ENCODE results near the gene HDAC9.

The HDAC9 gene

GRCh38 chr7:18564779-18565178 is 69.2 kb downstream of the HDAC9 start:
- Histone ChIP-seq H3K4me2 (no peak overlapping the region), H3K4me1 (peaks cover 18% of the 10 kb centered on the region), H3K4me3 (no peak overlapping the region), H3K27me3 (no peaks in the 10 kb centered on the region), H3K36me3 (0 out of 2 replicates have a peak, but pooled peaks cover 4% of the 10 kb centered on the region), H3K27ac (no peak overlapping the region), H4K20me1 (no peaks in the 10 kb centered on the region), H3K9me3 (no peaks in the 10 kb centered on the region), H3K9ac (no peak overlapping the region)
- no peak for TF ChIP-seq Cebpa-rat (IDR thresholded peaks at IDR 0.05)

- H3K36me3 ChIP-seq: 0 out of 2 replicates have a peak, but pooled peaks cover 4% of the 10 kb centered on the region
- no peak overlapping the region for H3K9ac ChIP-seq
- no peak overlapping the region for H3K27ac ChIP-seq
- no peaks in the 10 kb centered on the region for H4K20me1 ChIP-seq
- no peak overlapping the region for H3K4me3 ChIP-seq
- H3K4me1 ChIP-seq: peaks cover 18% of the 10 kb centered on the region
- H3K4me2 ChIP-seq: no peak overlapping the region
- no peak for TF ChIP-seq Cebpa-rat (IDR thresholded peaks at IDR 0.05)
- H3K27me3 ChIP-seq: no peaks in the 10 kb centered on the region
- H3K9me3 ChIP-seq: no peaks in the 10 kb centered on the region
These were observed 69.8 kb downstream of the HDAC9 start for GRCh38 chr7:18565337-18565736.

- H3K4me3 ChIP-seq: no peak overlapping the region
- no peaks in the 10 kb centered on the region for H3K27me3 ChIP-seq
- H3K27ac ChIP-seq: no peak overlapping the region
- no peak overlapping the region for H3K9ac ChIP-seq
- TF ChIP-seq Cebpa-rat (IDR thresholded peaks at IDR 0.05): no peak
- H3K36me3 ChIP-seq: 0 out of 2 replicates have a peak, but pooled peaks cover 4% of the 10 kb centered on the region
- H3K9me3 ChIP-seq: no peaks in the 10 kb centered on the region
- peak overlapping the region; percentile 60; the same call in 1 of the 2 replicates for H3K4me2 ChIP-seq
- H3K4me1 ChIP-seq: peaks cover 27% of the 10 kb centered on the region
- peaks cover 2% of the 10 kb centered on the region; the same call in 1 of the 2 replicates for H4K20me1 ChIP-seq
These were observed 70.7 kb downstream of the HDAC9 start for GRCh38 chr7:18566205-18566604.

GRCh38 chr7:18566829-18567228 is 71.3 kb downstream of the HDAC9 start:
- Histone ChIP-seq H4K20me1 (peaks cover 8% of the 10 kb centered on the region; the same call in 1 of the 2 replicates), H3K36me3 (0 out of 2 replicates have a peak, but pooled peaks cover 4% of the 10 kb centered on the region), H3K27me3 (no peaks in the 10 kb centered on the region), H3K9me3 (no peaks in the 10 kb centered on the region), H3K4me3 (no peak overlapping the region), H3K4me1 (peaks cover 33% of the 10 kb centered on the region), H3K9ac (no peak overlapping the region), H3K4me2 (peak overlapping the region; percentile 60), H3K27ac (0 out of 2 replicates have a peak overlapping the region, but pooled peaks have one; percentile 2)
- TF ChIP-seq Cebpa-rat (IDR thresholded peaks at IDR 0.05): peak; percentile 44; the same call in 1 of the 2 replicates

- Histone ChIP-seq H3K4me2 (no peak overlapping the region), H3K4me3 (no peak overlapping the region), H3K4me1 (peaks cover 65% of the 10 kb centered on the region), H3K27me3 (no peaks in the 10 kb centered on the region), H3K36me3 (peaks cover 16% of the 10 kb centered on the region), H3K9ac (no peak overlapping the region), H3K27ac (no peak overlapping the region), H3K9me3 (peaks cover 13% of the 10 kb centered on the region; the same call in 1 of the 2 replicates), H4K20me1 (peaks cover 32% of the 10 kb centered on the region; the same call in 1 of the 2 replicates)
- no peak for TF ChIP-seq Cebpa-rat (IDR thresholded peaks at IDR 0.05)
These were observed 74.9 kb downstream of the HDAC9 start for GRCh38 chr7:18570441-18570840.

GRCh38 chr7:18570890-18571478 is 75.4 kb downstream of the HDAC9 start:
- peaks cover 64% of the 10 kb centered on the region for H3K4me1 ChIP-seq
- H3K27ac ChIP-seq: no peak overlapping the region
- H3K27me3 ChIP-seq: no peaks in the 10 kb centered on the region
- H3K36me3 ChIP-seq: peaks cover 16% of the 10 kb centered on the region
- peaks cover 33% of the 10 kb centered on the region; the same call in 1 of the 2 replicates for H4K20me1 ChIP-seq
- H3K4me3 ChIP-seq: no peak overlapping the region
- TF ChIP-seq Cebpa-rat (IDR thresholded peaks at IDR 0.05): no peak
- no peak overlapping the region for H3K4me2 ChIP-seq
- no peak overlapping the region for H3K9ac ChIP-seq
- peaks cover 13% of the 10 kb centered on the region; the same call in 1 of the 2 replicates for H3K9me3 ChIP-seq

GRCh38 chr7:18572154-18572553 is 76.6 kb downstream of the HDAC9 start:
- H3K36me3 ChIP-seq: peaks cover 16% of the 10 kb centered on the region
- H4K20me1 ChIP-seq: peaks cover 44% of the 10 kb centered on the region; the same call in 1 of the 2 replicates
- peaks cover 59% of the 10 kb centered on the region for H3K4me1 ChIP-seq
- H3K27me3 ChIP-seq: no peaks in the 10 kb centered on the region
- peak overlapping the region; percentile 73 for H3K4me2 ChIP-seq
- no peak for TF ChIP-seq Cebpa-rat (IDR thresholded peaks at IDR 0.05)
- H3K9ac ChIP-seq: no peak overlapping the region
- peaks cover 13% of the 10 kb centered on the region; the same call in 1 of the 2 replicates for H3K9me3 ChIP-seq
- H3K27ac ChIP-seq: no peak overlapping the region
- H3K4me3 ChIP-seq: no peak overlapping the region

GRCh38 chr7:18572885-18573284 is 77.3 kb downstream of the HDAC9 start:
- peaks cover 44% of the 10 kb centered on the region; the same call in 1 of the 2 replicates for H4K20me1 ChIP-seq
- no peak overlapping the region for H3K9ac ChIP-seq
- peaks cover 13% of the 10 kb centered on the region; the same call in 1 of the 2 replicates for H3K9me3 ChIP-seq
- no peak for TF ChIP-seq Cebpa-rat (IDR thresholded peaks at IDR 0.05)
- H3K4me2 ChIP-seq: peak overlapping the region; percentile 73
- H3K36me3 ChIP-seq: peaks cover 18% of the 10 kb centered on the region
- H3K4me1 ChIP-seq: peaks cover 56% of the 10 kb centered on the region
- H3K4me3 ChIP-seq: peak overlapping the region; percentile 47; the same call in 1 of the 2 replicates
- no peaks in the 10 kb centered on the region for H3K27me3 ChIP-seq
- 0 out of 2 replicates have a peak overlapping the region, but pooled peaks have one; percentile 60 for H3K27ac ChIP-seq

GRCh38 chr7:18573410-18574234 is 78.1 kb downstream of the HDAC9 start:
- peaks cover 13% of the 10 kb centered on the region; the same call in 1 of the 2 replicates for H3K9me3 ChIP-seq
- H3K36me3 ChIP-seq: peaks cover 25% of the 10 kb centered on the region
- peak; percentile 65; the same call in 1 of the 2 replicates for TF ChIP-seq Cebpa-rat (IDR thresholded peaks at IDR 0.05)
- 0 out of 2 replicates have a peak overlapping the region, but pooled peaks have one; percentile 47 for H3K4me3 ChIP-seq
- H4K20me1 ChIP-seq: peaks cover 44% of the 10 kb centered on the region; the same call in 1 of the 2 replicates
- H3K4me1 ChIP-seq: peaks cover 56% of the 10 kb centered on the region
- peak overlapping the region; percentile 73 for H3K4me2 ChIP-seq
- H3K9ac ChIP-seq: no peak overlapping the region
- H3K27ac ChIP-seq: peak overlapping the region; percentile 60; the same call in 1 of the 2 replicates
- H3K27me3 ChIP-seq: no peaks in the 10 kb centered on the region
